AG09309 (cell line): Measurements from ENCODE around the gene TAOK3.

Source experiments
- DNase-seq: peaks from one replicate; pipeline ENCODE4 v3.0.0-alpha.2; 2010; ENCODE audit warnings: low read depth
- H3K4me3 ChIP-seq: 2 replicates; pipeline ENCODE4 v1.5.1; 2011; ENCODE audit warnings: mild to moderate bottlenecking, low read depth, low read length, moderate library complexity; ENCODE audit not compliant: control insufficient read depth
- TF ChIP-seq, protein P1 (sequence below): IDR thresholded peaks from 2 replicates; pipeline ENCODE4 v1.5.1; 2011; ENCODE audit warnings: mild to moderate bottlenecking, low read depth, low read length, inconsistent platforms; ENCODE audit not compliant: insufficient read depth, control insufficient read depth; ENCODE audit errors: missing control alignments

The TAOK3 gene

GRCh38 chr12:118237908-118238307 lies 134.8 kb downstream of the TAOK3 start:
- TF ChIP-seq, protein P1, sequence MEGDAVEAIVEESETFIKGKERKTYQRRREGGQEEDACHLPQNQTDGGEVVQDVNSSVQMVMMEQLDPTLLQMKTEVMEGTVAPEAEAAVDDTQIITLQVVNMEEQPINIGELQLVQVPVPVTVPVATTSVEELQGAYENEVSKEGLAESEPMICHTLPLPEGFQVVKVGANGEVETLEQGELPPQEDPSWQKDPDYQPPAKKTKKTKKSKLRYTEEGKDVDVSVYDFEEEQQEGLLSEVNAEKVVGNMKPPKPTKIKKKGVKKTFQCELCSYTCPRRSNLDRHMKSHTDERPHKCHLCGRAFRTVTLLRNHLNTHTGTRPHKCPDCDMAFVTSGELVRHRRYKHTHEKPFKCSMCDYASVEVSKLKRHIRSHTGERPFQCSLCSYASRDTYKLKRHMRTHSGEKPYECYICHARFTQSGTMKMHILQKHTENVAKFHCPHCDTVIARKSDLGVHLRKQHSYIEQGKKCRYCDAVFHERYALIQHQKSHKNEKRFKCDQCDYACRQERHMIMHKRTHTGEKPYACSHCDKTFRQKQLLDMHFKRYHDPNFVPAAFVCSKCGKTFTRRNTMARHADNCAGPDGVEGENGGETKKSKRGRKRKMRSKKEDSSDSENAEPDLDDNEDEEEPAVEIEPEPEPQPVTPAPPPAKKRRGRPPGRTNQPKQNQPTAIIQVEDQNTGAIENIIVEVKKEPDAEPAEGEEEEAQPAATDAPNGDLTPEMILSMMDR: no peak
- H3K4me3 ChIP-seq: no peak overlapping the region
- no peak for DNase-seq

- H3K4me3 ChIP-seq: no peak overlapping the region
- no peak for DNase-seq
- TF ChIP-seq, protein P1: no peak
Observed at GRCh38 chr12:118237052-118237665, 135.5 kb downstream of the TAOK3 start.

DNA sequence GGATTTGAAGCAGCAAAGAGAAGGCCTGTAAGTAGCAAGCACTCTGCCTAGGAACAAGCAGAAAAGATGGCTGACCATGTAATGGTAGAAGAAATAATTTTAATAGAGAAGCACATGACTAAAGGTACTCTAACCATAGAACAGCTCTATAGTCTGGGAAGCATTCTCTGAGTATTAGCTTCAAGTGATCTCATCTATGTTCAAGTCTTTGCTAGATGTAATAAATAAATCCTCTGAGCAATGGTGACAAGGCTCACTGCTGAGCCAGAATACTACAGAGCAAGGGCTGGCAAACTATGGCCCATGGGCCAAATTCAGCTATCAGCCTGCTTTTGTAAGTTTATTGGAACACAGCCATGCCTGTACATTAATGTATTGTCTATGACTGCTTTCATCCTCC lies 152.0 kb downstream of the TAOK3 start:
- H3K4me3 ChIP-seq: no peak overlapping the region
- TF ChIP-seq, protein P1: no peak
- no peak for DNase-seq

- no peak for DNase-seq
- TF ChIP-seq, protein P1: no peak
Observed at GRCh38 chr12:118219772-118220171, 152.9 kb downstream of the TAOK3 start.

GRCh38 chr12:118219106-118219505 lies 153.6 kb downstream of the TAOK3 start:
- H3K4me3 ChIP-seq: no peak overlapping the region
- no peak for DNase-seq
- TF ChIP-seq, protein P1: no peak

More at GRCh38 chr12:118219772-118220171, 152.9 kb downstream of the TAOK3 start:
- no peak overlapping the region for H3K4me3 ChIP-seq

DNA sequence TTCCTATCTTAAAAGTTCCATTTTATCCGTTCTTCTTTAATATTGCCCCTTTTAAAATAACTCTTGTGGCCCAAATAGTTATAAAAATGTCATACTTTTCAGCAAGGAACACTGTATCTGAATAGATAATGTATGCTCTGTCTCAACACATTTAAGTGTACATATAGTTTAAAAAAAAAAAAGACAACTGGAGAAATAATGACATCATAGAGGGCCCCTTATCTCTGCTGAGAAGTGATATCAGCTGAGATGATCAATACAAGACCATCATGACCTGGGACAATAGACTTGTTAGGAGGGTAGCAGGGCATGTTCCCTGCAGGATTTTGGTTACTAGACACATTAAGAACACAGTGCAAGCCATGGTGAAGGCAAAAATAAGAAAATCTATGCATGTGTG lies 159.3 kb downstream of the TAOK3 start:
- no peak overlapping the region for H3K4me3 ChIP-seq
- TF ChIP-seq, protein P1: no peak
- no peak for DNase-seq
